TTC549 (cell line): ENCODE data around the gene ACTR3.

Experiments used
- FAIRE-seq: peaks from 2 replicates; lab custom pipeline; 2012; peaks lifted over from hg19 to GRCh38; lab: Jason Lieb, UNC

Gene ACTR3

DNA sequence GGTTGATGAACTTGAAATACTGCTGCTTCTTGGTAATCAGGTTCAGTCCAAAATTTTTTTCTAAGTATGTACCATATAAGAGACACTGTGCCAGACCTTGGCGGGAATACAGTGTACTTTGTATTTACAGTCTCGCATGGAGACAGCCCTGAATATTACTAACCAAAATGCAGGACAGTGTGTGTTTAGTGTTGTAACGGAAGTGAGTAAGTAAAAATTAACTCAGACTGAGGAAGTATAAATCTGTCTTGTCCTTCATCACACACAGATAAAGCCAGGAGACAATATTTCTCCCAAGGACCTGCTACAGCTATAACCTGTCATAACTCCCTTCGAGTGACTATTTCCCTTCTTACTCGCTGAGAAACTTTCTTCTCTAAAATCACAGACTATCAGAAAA, 76.9 kb downstream of the ACTR3 start:
- FAIRE-seq: no peak

- no peak for FAIRE-seq
These were observed 77.4 kb downstream of the ACTR3 start for GRCh38 chr2:113967272-113967671.

GRCh38 chr2:113972766-113973165, 82.9 kb downstream of the ACTR3 start:
- FAIRE-seq: no peak

DNA sequence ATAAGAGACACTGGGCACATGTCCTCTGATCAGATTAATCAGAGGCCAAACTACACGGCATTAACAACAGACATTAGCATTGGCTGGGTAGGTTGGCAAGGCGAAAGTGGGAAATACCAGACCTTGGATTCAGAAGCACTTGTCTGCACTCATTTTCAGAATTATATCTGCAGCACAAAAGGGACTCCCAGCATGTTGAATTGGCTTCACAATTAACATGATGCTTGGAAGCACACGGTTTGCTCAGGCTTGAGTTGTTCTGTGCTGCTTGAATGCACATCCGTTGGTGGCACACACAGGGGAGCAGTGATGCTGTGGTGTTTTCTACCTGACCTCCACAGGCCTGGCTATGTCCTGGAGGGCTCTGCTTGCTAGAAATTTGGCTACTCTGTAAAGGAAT, 83.9 kb downstream of the ACTR3 start:
- no peak for FAIRE-seq

DNA sequence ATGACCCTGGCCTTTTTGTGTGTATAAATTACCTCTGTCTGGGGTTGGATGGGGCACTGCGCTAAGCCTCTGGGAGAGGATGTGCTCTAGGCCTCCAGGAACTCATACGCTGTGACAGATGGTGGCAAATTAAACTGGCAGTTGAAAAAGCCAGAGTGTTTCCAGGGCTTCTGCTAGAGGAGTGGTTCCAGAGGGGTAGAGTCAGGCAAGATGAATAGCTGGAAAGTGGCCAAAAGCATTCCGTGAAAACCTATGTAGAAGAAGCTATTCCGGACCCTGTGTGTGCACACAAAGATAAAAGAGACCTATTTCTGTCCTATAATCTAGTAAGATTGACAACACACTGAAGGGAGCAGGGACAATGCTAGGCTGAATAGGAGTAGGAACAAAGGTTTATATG, 84.8 kb downstream of the ACTR3 start:
- no peak for FAIRE-seq

GRCh38 chr2:113976277-113976928, 86.5 kb downstream of the ACTR3 start:
- FAIRE-seq: no peak

DNA sequence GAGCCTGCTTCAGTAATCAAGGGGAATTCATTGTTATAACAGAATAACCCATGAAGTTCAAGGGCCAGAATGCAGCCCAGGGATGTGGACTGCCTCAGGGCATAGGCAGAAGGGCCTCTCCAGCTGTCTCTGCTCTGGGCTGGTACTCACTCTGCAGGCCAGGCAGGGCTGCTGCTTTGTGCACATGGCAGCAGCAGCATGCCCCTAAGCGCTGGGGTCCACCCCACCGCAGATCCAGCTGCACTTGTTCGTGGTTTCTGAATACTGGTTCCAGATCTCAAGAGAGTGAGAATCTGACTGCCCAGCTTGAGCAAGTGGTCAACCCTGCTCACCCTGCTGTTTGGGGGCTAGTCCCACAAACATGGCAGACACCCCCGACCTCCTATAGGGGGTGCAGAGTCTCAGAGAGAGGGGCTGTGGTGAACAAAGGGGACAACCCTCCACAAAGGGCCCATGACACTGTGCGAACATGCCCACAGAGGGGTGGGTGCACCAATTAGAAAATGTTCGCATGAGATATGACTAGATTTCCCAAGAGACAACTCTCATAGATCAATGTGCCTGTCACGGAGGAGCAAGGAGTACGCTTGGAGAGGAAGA, 87.3 kb downstream of the ACTR3 start:
- FAIRE-seq: no peak

DNA sequence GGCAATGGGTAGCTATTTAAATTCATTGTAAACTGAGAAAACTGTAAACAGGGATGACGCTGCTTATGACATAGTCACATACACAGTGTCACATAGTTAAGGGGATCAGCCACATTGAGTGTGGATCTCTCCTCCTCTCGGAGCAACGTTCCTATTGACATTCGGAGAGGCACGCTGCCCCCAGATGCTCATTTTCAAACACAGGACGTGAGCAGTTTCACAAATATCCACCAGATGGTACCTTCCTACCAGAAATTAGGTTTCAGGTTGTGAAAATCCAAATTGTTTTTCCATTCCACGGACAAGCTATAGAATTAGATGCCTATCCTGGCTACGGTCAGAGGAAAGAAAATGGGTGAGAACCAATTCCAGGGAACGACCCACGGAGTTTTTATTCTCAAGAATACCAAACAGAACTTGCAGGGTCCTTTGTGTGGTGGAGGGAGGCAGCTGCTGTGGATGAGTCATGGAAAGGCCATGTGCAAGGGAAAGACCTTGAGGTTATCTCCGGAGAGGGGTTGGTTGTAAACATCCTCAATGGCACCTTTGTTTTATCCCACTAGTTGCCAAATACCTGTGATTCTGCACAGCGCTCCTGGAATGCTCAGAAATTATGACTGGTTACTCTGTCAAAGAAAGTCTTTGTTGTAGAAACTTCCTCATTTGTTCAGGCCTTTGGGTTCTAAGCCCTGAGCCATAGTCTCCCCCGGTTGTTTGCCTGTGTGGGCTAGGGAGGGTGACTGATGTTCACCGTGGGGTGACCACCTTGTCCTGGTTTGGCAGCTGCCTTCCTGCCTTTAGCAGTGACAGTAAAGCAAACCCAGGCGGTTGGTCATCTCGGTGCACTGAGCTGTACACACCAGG, 88.0 kb downstream of the ACTR3 start:
- FAIRE-seq: no peak

DNA sequence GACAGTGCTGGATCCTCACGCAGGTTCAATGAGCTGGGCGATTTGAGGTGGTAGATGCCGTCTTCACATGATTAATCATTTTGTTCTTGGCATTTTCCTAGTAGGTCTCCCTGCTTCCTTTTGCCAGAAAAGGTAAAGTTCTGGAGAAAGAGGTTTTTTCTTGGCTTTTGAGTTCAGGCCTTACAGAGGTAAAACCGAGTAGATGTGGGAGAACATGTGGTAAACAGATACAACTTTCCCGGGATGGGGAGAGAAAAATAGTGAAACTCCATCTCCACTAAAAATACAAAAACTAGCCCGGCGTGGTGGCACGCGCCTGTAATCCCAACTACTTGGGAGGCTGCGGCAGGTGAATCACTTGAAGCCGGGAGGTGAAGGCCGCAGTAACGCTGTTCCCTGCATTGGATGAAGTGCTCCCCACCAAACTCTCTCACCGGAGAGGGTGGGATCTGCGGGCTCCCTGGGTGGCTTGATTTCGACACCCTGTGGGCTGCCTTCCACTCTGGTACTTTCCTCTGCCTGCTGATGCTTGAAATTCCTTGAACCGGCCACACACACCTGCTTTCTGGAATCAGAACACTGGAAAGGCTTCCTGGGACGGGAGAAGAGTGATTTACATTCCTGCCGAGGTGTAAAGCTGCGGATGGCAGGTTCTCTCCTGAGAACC, 88.8 kb downstream of the ACTR3 start:
- FAIRE-seq: no peak

GRCh38 chr2:113979191-113980128, 89.6 kb downstream of the ACTR3 start:
- no peak for FAIRE-seq

- FAIRE-seq: no peak
These were observed 91.1 kb downstream of the ACTR3 start for GRCh38 chr2:113980946-113981345.

DNA sequence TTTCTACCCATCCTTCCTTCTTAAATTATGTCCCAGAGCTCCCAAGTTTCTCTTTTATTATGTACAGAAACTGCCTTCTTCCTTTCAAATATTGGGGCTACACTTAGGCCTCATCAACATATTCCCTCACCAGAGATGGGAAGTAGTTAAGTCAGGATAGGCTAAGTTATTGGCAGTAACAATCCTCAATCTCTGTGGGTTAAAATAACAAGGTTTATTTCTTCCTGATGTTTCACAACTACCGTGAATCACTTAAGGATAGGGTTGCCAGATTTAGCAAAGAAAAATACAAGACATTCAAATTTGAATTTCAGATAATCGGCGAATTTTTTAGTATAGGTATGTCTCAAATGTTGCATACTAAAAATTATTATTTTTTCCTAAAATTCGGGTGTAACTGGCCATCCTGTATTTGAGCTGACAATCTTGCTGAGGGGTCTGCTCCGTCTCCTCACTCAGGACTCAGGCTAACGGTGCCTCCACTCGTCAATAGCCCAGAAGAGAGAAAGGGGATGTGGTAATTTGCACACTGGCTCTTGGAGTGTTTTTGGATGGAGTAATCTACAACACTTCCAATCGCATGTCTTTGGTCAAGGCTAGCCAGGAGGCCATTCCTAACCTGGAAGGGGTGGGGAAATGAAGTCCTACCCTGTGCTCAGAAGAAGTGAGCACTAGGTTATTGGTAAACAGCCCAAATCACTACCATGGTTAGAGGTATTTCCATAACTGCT, 91.7 kb downstream of the ACTR3 start:
- FAIRE-seq: no peak

DNA sequence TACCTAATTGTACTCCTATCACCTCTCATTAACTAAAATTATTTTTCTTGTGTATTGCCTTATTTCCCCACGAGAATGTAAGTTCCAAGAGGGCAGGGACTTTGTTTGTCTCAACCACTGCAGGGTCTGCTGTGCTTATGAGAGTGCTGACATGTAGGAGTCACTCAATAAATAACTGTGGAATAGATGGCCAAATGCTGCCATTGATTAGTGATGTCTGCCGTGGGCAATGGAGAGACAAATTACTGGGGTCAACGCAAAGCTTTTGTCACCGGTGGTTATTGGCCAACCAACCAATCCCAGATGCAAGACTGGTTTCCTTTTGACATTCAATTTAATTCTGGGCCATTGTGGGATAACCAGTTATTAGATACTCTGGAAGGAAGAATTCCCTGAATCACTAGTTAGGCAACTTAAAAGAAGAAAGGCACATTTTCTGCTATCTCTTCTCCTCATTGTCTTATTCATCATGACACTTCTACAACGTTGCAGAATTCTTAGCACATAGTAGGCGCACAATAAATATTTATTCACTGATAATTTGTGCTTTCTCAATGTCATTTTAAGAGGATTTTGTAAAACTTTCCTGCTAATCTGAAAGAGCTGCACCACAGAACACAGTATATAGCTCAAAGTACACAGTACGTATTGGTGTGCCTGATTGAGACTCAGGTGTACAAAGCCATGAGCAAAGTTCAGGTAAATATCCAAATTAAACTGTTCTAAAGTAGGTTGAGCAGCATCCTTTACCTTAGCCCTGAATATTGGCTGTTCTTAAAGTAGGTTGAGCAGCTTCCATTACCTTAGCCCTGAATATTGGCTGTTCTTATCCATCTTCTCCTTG, 95.9 kb downstream of the ACTR3 start:
- no peak for FAIRE-seq

GRCh38 chr2:113986762-113987290, 96.9 kb downstream of the ACTR3 start:
- FAIRE-seq: no peak

GRCh38 chr2:113992090-113992489, 102.2 kb downstream of the ACTR3 start:
- no peak for FAIRE-seq

DNA sequence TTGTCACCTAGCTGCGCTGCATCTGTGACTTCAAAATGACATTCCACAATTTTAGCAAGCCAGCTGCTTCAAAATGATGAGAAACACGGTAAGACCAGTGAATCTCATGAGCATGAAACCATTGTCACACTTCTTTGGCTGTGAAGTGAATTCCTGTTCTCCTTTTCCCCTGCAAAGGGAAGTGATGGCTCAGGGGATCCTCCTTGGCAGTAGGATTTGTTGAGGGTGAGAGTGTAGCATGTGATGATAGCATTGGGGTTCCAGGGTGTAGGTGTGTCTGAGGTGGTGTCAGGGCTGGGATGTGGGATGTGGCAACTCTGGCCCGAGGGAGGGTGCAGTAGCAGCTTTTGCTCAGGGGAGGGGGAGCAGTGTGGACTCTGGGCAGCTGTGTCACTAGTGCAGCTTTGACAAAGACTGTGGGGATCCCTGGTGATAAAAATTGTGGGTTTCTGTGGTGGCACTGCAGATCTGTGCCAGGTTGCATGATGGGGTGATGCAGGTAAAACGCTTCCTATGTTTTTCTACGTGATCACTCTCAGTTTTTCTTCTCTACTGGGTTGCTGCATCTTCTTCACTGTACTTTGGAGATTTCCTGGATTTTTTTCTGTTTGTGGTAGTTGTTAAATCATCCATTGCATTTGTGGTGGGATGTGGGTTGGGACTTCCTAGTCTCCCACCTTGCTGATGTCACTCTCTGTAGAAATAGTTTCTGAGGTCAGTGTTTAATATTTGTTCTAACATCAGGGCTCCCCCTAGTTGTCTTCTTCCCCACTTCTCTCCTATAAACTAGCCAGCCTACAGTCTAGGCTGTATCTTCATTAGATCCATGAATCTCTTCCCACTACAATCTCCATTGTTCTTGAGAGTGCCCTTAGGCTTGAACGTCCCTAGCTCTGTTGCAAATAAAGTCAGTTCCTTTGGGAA, 107.0 kb downstream of the ACTR3 start:
- FAIRE-seq: no peak

DNA sequence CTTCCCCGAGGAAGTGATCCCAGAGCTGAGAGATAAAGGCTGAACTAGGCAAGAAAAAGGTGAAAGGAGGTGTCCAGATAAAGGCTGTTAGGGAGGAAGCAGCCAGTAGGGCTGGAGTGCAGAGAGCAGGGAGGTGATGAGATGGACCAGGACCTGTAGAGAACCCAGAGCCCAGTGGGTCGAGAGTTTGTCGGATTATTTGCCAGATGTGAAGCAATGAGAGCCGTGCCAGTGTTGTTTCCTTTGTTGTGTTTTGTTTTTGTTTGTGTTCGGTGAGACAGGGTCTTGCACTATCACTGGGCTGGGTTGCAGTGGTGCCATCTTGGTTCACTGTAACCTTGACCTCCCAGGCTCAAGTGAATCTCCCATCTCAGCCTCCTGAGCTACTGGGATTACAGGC, 111.3 kb downstream of the ACTR3 start:
- no peak for FAIRE-seq

DNA sequence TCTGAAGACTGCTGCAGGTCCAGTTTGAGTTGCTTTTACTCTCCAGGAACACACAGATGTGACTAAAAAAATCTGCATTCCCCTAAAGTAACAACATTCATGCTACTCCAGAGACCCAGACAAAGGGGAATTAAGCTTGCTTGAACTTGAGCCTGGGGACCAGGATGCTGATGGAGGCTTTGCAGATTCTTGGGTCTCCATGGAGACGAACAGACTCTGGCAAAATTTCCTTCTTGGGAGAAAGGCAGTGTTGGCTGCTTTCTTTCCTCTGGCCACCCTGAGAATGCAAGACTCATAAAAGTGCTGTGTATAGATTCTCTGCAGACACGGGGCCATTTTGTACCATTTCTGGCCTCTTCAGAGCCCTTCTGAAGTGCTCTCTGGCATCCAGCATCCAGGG, 112.0 kb downstream of the ACTR3 start:
- no peak for FAIRE-seq
